Esophagus squamous epithelium (tissue), 5 donors: Measurements from ENCODE around the gene LGALS8. TPM values are rescaled to one million over a fixed set of nuclear protein-coding genes. Genes with fewer than 3 reads are reported as not detected.

ENCODE experiments used
- DNase-seq: peaks from one replicate; lab custom pipeline; 2025; lab: John Stamatoyannopoulos, UW
- H3K27ac ChIP-seq, 4 donors: fragments of 200-600 bp; sonication (generic); one replicate each; pipeline ENCODE4 v1.5.1; 2016 to 2019; ENCODE audit warnings: mild to moderate bottlenecking in 1 of 4
- H3K27me3 ChIP-seq, 4 donors: fragments of 200-600 bp; sonication (generic); 1 replicate in 3 of 4; 2 replicates in 1 of 4; pipeline versions ENCODE4 v1.5.1 to v1.6.0; 2017 to 2021; ENCODE audit warnings: antibody characterized with exemption in 1 of 4
- H3K36me3 ChIP-seq, 3 donors: fragments of 200-600 bp; sonication (generic); one replicate each; pipeline ENCODE4 v1.5.1; 2016 to 2019
- H3K4me1 ChIP-seq, 3 donors: fragments of 200-600 bp; sonication (generic); one replicate each; pipeline ENCODE4 v1.5.1; 2017 to 2019
- H3K4me3 ChIP-seq, 4 donors: fragments of 200-600 bp; sonication (generic); 1 replicate in 3 of 4; 2 replicates in 1 of 4; pipeline ENCODE4 v1.5.1; 2016 to 2019; ENCODE audit warnings: mild to moderate bottlenecking in 2 of 4, moderate library complexity in 1 of 4
- H3K9me3 ChIP-seq, 3 donors: fragments of 200-600 bp; sonication (generic); one replicate each; pipeline ENCODE4 v1.5.1; 2016 to 2019
- CTCF ChIP-seq, 6 experiments: fragments of 450-650 bp in 4 of 6; fragments of 200-600 bp in 2 of 6; sonication (generic) in 2 of 6; IDR thresholded peaks; one replicate each; pipeline ENCODE4 v1.5.1; 2016 to 2019; ENCODE audit warnings: antibody characterized with exemption in 6 of 6, mild to moderate bottlenecking in 4 of 6, moderate library complexity in 4 of 6
- POLR2A ChIP-seq, 4 donors: fragments of 450-650 bp; IDR thresholded peaks; one replicate each; pipeline ENCODE4 v1.6.1; 2017; ENCODE audit warnings: antibody characterized with exemption in 4 of 4, mild to moderate bottlenecking in 4 of 4, moderate library complexity in 3 of 4
- WGBS, 2 donors: methylation state at CpG; one replicate each; pipeline ENCODE4 v1.1.5; 2018; 5-methylcytosine and 5-hydroxymethylcytosine counted together
- intact Hi-C: fragments of 100-400 bp; cut with DNase I; formaldehyde crosslinking; loops from one replicate; pipeline ENCODE4 v1.15.0; 2022
- total RNA-seq, 4 donors: library from RNA; depleted of rRNA; stranded (reverse); fragments of >200 nt; gene quantifications; one replicate each; pipeline ENCODE4 v1.1.0, GENCODE V29; 2016
- donor health status: DM: yes; HTN: yes; CAD: no.

The LGALS8 gene
- total RNA-seq, 4 donors from 2014 or later, result 45.2 to 70.6 (median 52.4) TPM

- TF ChIP-seq CTCF (IDR thresholded peaks at IDR 0.05), result no peak
- no peak for TF ChIP-seq POLR2A (IDR thresholded peaks at IDR 0.05)
- intact Hi-C loops, result no loop called here
- H3K27ac ChIP-seq, result no peak overlapping the region
- H3K9me3 ChIP-seq, result no peaks in the 10 kb centered on the region
- H3K36me3 ChIP-seq, result peaks cover 19 to 100% (median 48%) of the 10 kb centered on the region in 3 donors
- WGBS, 2 donors, result 62 to 72% methylated on average over 5 to 6 of the region's 6 CpGs
- no peak overlapping the region for H3K4me3 ChIP-seq
- H3K4me1 ChIP-seq, result no peaks in the 10 kb centered on the region
- DNase-seq, result no peak
- no peaks in the 10 kb centered on the region for H3K27me3 ChIP-seq
Measured at GRCh38 chr1:236548452-236548851, 24.7 kb downstream of the LGALS8 start.

- Histone ChIP-seq H3K4me1 (no peaks in the 10 kb centered on the region), H3K36me3 (peaks cover 16 to 100% (median 42%) of the 10 kb centered on the region in 3 donors), H3K27ac (no peak overlapping the region), H3K4me3 (no peak overlapping the region), H3K27me3 (no peaks in the 10 kb centered on the region), H3K9me3 (no peaks in the 10 kb centered on the region)
- no peak for TF ChIP-seq CTCF (IDR thresholded peaks at IDR 0.05)
- no peak for TF ChIP-seq POLR2A (IDR thresholded peaks at IDR 0.05)
- no peak for DNase-seq
- intact Hi-C loops, result no loop called here
- WGBS, 2 donors, result 67 to 83% methylated on average over 13 of the region's 13 CpGs
Measured at GRCh38 chr1:236550961-236551851, 27.4 kb downstream of the LGALS8 start.

- Histone ChIP-seq H3K9me3 (no peaks in the 10 kb centered on the region), H3K4me1 (no peaks in the 10 kb centered on the region), H3K27me3 (no peaks in the 10 kb centered on the region), H3K4me3 (no peak overlapping the region), H3K36me3 (peaks cover 18 to 100% (median 49%) of the 10 kb centered on the region in 3 donors), H3K27ac (no peak overlapping the region)
- no peak for DNase-seq
- WGBS, 2 donors, result 76 to 84% methylated on average over 6 of the region's 6 CpGs
- TF ChIP-seq POLR2A (IDR thresholded peaks at IDR 0.05), result no peak
- TF ChIP-seq CTCF (IDR thresholded peaks at IDR 0.05), result no peak
- intact Hi-C loops, result no loop called here
Measured at GRCh38 chr1:236552096-236552495, 28.3 kb downstream of the LGALS8 start.

DNA sequence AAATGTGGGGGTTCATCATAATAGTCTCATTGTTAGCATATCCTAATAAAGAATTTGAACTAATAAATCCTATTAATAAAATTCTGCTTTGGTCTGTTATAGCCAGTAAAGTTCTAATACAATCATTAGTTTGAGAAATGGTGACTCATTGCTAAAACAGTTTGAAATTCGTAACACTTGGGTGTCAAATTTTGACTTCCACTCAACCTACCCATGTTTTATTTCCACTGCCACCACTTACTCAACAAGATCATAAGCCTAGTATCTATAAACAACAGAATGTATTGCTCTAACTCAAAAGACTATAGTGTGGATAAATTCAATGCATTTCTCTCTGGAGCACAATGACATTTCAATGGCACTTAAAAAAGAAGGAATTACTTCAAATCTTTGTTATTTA lies 29.1 kb downstream of the LGALS8 start:
- DNase-seq, result no peak
- peaks cover 22 to 100% (median 51%) of the 10 kb centered on the region in 3 donors for H3K36me3 ChIP-seq
- intact Hi-C loops, result no loop called here
- H3K9me3 ChIP-seq, result no peaks in the 10 kb centered on the region
- TF ChIP-seq POLR2A (IDR thresholded peaks at IDR 0.05) (no peak), CTCF (IDR thresholded peaks at IDR 0.05) (no peak)
- H3K27ac ChIP-seq, result no peak overlapping the region
- H3K27me3 ChIP-seq, result no peaks in the 10 kb centered on the region
- no peak overlapping the region for H3K4me3 ChIP-seq
- no peaks in the 10 kb centered on the region for H3K4me1 ChIP-seq
- 0 to 21% methylated on average over 1 of the region's 1 CpG for WGBS, 2 donors

DNA sequence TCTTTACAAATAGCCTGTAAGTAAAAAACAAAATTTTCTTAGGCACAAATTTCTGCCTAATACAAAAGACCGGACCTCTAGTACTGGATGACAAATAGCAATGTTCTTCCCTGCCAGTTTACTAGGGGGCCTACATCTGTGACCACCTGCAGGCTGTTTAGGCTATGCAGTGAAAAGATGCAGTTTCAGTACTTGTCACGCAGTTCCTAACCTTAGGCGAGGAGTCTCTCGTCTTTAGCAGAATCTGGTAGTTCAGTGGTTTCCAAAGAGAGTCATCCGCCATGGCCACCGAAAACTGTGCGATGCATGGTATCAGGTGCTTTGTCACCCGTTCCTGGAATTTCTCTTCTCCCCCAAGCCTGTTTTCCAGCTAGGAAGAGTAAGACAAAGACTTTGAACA lies 29.6 kb downstream of the LGALS8 start:
- Histone ChIP-seq H3K9me3 (no peaks in the 10 kb centered on the region), H3K36me3 (peaks cover 27 to 100% (median 53%) of the 10 kb centered on the region in 3 donors), H3K27ac (no peak overlapping the region), H3K4me1 (no peaks in the 10 kb centered on the region), H3K27me3 (no peaks in the 10 kb centered on the region), H3K4me3 (no peak overlapping the region)
- DNase-seq, result no peak
- TF ChIP-seq POLR2A (IDR thresholded peaks at IDR 0.05) (no peak), CTCF (IDR thresholded peaks at IDR 0.05) (no peak)
- 72 to 84% methylated on average over 8 of the region's 8 CpGs for WGBS, 2 donors
- intact Hi-C loops, result no loop called here
